Lung microvascular endothelial cell (primary cell): Measurements from ENCODE around the gene CHN2. TPM values are rescaled to one million over a fixed set of nuclear protein-coding genes. Genes with fewer than 3 reads are reported as not detected.

Source experiments
- DNase-seq, 2 donors: peaks; one replicate each; pipeline versions ENCODE4 v3.0.0 to v3.0.0-alpha.2; 2010; ENCODE audit warnings: low read depth in 2 of 2
- total RNA-seq: library from RNA; depleted of rRNA; stranded (reverse); fragments of >200 nt; gene quantifications from 2 replicates; pipeline ENCODE4 v1.2.1, GENCODE V29; 2014

Gene CHN2
- total RNA-seq, 1 donor from 2014 or later: 0.79 TPM

DNA sequence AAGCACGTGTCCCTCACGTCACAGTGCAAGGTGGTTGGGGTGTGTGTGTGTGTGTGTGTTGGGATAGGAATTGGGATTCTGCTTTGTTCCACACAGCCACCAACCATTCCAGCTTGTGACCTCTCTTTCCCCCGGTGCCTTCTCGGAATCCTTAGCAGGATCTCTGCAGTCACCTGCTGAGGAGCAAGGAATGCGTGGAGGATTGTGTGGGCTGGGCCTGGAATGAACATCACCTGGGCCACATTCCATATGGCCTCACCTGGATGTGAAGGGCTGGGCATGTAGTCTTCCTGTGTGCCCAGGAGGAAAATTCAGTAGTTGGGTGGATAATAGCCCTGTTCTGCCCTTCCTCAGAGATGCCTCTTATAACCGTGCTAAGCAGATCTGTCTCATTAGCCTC lies 113.8 kb downstream of the CHN2 start:
- DNase-seq: no peak

- DNase-seq: no peak
These were observed 114.7 kb downstream of the CHN2 start for GRCh38 chr7:29309041-29309854.

DNA sequence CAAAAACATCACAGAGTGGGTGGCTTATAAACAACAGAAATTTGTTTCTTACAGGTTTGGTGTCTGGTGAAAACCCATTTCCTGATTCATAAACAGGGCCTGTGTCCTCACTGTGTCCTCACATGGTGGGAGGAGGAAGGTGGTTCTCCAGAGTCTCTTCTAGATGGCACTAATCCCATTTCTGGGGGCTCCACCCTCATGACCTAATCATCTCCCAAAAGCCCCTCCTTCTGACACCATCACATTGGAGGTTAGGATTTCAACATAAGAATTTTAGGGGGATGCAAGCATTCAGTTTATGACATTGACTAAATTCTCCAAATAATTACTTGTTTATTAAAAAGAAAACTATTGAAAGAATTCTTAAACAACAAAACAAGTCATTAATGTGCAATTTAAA lies 116.0 kb downstream of the CHN2 start:
- no peak for DNase-seq

DNA sequence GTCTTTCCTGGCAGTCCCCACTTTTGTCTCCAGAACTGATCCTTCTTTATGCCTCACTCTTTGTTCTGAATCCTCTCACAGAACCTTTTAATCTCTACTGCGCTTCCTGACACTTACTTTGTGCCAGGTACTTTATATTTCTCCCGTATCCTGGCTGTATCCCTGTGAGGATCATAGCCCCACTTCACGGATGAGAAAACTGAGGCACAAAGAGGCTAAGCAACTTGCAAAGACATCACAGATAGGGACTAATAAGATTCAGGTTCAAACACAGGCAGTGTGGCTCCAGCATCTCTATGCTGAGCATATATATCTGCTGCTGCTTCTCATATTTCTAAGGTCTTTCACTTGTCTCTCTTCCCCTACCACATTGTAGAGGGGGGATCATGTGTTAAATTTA lies 116.7 kb downstream of the CHN2 start:
- DNase-seq: no peak

- no peak for DNase-seq
These were observed 119.6 kb downstream of the CHN2 start for GRCh38 chr7:29314148-29314547.

GRCh38 chr7:29315122-29315891 lies 120.7 kb downstream of the CHN2 start:
- DNase-seq: no peak

GRCh38 chr7:29315892-29316270 lies 121.3 kb downstream of the CHN2 start:
- no peak for DNase-seq

DNA sequence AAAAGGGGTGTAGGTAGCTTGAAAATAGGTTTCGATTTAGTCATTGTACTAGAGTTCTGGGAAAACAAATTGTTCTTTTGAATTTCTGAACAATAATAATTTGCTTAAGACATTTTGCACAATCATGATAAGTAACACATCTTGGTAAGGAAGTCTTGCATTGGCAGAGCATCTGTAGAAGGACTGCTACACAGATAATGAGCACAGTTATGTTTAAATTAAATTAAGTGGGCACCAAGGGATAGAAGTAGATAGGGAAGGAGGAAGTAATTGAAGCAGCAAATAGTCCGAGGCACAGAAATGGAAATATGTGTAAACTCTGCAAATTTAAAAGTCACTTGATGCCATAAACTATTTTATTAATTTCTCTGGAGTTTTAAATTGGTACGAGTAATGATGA lies 122.4 kb downstream of the CHN2 start:
- no peak for DNase-seq

GRCh38 chr7:29318853-29319718 lies 124.5 kb downstream of the CHN2 start:
- no peak for DNase-seq

DNA sequence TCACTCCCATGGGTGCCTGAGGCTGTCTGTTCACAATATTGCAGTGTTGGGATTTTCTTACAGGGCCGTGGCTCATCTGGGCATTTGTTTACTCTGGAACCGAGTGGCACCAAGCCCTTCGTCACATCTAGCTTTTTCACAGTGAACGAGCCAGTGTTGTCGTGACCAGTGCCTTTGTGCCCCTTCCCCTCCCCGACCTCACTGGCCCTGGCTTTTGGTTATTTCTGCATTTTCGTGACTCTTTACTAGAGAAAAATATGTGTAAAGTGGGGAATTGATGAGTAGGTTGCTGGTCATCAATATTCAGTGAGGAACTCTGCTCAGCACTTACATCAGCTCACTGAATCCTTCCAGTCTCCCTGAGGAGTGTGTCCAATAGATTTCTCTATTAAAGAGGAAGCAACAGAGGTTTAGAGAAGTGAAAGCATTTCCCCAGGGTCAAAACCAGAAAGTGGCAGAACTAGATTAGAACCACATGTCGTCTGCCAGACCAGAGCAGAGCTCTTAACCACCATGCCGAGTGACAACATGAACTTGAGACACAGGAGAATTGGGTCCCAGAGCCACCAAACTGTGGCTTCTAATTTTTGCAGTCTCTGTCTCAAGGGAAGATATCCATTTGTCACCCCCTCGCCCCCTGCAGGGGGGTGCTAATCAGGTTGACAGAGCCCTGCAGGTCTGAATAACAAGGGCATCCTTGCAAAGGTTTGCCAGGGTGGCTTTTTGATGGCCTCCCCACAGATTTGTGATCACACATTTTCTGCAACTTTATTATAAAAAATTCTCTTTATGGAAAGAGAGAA lies 125.3 kb downstream of the CHN2 start:
- DNase-seq: no peak

- no peak for DNase-seq
These were observed 126.0 kb downstream of the CHN2 start for GRCh38 chr7:29320577-29320976.

GRCh38 chr7:29322023-29322712 lies 127.6 kb downstream of the CHN2 start:
- no peak for DNase-seq

DNA sequence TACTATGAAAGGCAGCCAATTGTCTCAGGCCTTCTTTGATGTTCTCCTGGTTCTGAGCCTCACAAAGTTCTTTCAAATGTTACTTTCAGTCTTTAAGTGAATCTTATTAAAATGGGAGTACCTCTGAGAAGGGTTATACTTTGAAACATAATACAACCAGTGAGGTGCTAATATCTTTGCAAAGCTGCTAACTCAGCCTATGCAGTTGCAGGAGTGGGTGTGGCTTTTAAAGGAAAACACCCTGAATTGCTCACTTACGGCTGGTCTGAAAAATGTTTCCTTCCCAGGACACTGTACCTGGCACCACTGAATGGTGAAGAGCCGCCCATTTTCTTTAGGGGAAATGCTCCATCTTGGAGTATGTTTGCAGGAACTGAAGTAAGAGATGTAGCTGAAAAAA lies 130.9 kb downstream of the CHN2 start:
- DNase-seq: no peak

DNA sequence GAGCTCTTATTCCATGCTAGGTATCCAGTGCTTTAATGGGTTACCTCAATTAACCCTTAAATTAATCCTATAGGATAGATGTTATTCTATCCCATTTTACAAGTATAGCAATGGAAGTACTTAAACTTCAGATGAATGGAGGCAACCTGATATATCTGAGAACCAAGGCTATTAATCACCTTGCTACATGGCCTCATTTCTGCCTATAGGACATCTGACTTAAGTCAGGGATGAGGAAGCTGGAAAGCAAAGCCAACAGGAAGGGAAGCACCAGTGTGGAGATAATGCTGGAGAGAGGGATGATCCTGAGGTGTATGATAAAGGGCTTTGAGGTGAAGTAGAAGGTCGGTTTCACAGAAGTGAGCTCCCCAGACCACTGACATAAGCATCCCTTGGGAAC lies 132.3 kb downstream of the CHN2 start:
- DNase-seq: no peak

DNA sequence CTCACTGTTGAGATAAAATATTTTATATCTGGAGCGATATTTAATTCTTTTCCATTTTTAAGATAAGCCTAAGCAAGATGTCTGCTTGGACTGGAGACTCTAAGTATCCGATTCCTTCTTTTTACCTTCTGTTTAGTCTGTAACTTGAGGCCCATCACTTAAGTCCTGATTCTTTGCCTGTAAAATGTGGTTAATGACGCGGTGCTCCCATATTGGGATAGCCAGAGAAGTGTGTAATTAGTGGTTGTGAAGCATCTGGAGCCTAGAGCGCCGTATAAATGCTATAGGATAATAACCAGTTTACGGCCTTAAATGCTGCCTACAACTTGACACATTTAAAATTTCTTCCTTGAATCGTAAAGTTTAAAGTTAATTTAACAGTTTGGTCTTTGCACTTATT lies 132.9 kb downstream of the CHN2 start:
- no peak for DNase-seq

DNA sequence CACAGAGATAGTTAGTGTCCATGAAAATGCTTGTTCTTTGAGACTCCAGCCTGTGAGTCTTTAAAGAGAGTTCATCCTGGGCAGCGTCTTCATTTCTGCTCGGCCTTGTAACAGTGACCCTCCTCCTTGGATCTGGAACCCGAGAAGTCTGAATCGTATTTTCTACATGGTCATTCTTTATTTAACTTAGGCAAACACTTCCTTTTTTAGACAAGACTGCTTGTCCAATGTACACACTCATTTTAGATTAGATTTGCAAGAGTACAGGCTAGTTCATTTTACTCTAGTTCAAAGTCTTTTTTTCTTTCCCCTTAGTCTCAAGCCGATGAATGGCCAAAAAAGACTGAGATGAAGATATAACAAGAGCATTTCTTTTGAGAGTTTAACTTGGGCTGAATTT lies 133.5 kb downstream of the CHN2 start:
- DNase-seq: no peak

- no peak for DNase-seq
These were observed 134.2 kb downstream of the CHN2 start for GRCh38 chr7:29328811-29329210.

DNA sequence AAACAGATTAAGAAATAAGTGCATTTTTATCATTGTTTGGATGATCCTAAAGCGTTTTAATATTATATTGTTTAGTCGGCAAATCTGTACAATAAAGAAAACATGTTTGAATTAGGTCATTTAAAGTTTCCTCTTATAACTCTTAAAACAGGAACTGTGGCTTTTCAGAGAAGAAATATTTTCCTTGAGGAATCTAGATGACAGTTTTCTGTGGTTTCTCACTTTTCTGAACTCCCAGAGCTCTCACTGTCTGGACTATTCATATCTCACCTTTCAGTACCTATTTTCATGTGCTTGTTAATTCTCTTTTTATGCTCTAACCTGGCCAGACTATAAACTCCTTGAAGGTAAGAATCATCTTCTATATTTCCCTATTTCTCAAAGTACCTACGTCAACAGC lies 135.1 kb downstream of the CHN2 start:
- no peak for DNase-seq

- DNase-seq: no peak
These were observed 135.6 kb downstream of the CHN2 start for GRCh38 chr7:29330136-29330535.

DNA sequence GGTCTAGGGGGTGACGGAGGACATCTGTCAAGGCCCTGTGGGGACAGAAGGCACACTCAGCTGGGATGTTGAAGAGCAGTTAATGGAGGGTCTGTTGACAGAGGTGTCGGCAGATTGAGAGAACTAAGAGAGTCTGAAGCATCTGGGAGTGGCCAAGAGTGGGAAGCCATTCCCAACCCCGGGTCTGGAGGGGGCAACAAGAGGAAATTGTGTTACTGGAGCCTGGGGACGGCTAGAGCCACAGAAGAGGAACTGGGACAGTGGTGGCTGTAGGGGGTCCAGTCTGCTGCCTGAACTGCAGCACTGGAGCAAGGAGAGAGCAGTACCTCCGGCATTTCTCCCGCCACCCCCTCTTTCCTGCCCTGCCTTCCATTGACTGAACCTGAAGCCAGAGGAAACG lies 136.6 kb downstream of the CHN2 start:
- DNase-seq: no peak
